ENCODE results near the gene RALY.
"Not testable (repeated sequence)": the region's sequence is repeated elsewhere in the genome, so short reads cannot be mapped to it uniquely, and the experiment has no call there.

RALY gene

GRCh38 chr20:34018166-34018565 lies 24.5 kb downstream of the RALY start:
- DNase-seq = no peak

- DNase-seq = no peak
These were observed 28.6 kb downstream of the RALY start for GRCh38 chr20:34022151-34022838.

- DNase-seq = no peak
These were observed 29.1 kb downstream of the RALY start for GRCh38 chr20:34022839-34023234.

GRCh38 chr20:34023937-34024722 lies 30.4 kb downstream of the RALY start:
- no peak for DNase-seq

GRCh38 chr20:34024723-34025351 lies 31.1 kb downstream of the RALY start:
- no peak for DNase-seq

- not testable (repeated sequence) for DNase-seq
These were observed 34.3 kb downstream of the RALY start for GRCh38 chr20:34028013-34028412.

- DNase-seq = no peak
These were observed 35.7 kb downstream of the RALY start for GRCh38 chr20:34029415-34029814.

- no peak for DNase-seq
These were observed 36.7 kb downstream of the RALY start for GRCh38 chr20:34030456-34030855.

- no peak for DNase-seq
These were observed 40.2 kb downstream of the RALY start for GRCh38 chr20:34033903-34034302.

DNA sequence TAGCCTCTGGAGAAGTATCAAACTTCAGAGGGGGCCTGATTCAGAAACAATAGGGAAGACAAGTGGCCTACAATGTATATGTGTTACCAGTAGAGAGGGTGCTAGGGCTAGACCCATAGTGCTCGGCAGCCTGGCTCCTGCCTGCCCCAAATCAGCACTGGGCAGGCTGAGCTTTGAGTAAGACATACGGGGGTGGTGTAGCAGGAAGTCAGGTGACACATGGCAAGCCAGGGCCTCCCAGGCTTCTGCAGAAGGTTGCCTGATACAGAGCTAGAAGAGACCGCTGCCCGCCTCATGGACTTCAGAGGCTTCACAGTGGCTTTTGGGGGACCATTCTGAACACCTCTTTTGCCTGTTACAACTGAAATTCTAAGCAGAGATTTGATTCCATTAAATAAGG lies 43.4 kb downstream of the RALY start:
- DNase-seq = no peak

DNA sequence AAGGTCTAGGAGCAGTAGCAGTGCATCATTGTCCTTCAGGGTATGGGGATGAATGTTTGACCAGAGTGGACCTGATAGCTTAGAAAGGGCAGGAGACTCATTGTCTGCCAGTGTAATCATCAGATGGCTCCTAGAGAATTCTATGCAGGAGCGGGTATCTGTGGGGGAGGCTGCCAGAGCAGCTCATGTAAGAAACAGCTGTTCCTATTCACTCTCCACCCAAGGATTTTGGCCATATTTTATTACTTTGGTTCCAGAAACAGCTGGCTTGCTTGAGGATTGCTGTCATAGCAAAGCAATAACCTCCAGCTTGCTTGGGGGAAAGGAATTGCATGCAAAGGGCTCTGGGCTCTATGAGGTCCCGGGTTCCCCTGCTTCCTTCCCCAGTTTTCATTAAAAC lies 44.1 kb downstream of the RALY start:
- DNase-seq = no peak

GRCh38 chr20:34040300-34040995 lies 46.7 kb downstream of the RALY start:
- DNase-seq = peak; percentile 75

DNA sequence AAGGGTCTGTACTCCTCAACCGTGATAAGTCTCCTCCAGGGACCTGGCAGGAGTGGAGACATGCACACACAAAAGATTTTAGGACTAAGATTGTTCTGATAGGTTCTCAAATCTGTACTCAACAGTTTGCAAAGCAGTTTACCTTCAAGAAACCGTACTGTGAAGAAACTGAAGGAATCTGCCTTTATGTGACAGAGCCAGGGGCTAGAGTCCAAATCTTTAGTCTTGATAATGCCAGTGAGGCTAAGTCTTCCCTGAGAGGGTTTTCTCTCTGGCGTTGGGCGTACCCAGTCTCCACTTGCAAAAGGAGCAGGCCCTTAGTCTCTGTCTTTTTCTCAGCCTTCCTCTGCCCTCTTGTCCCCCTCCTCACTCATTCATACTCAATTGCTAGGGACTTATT lies 47.5 kb downstream of the RALY start:
- DNase-seq = no peak

GRCh38 chr20:34042262-34042661 lies 48.6 kb downstream of the RALY start:
- DNase-seq = peak; percentile 90

GRCh38 chr20:34043025-34043424 lies 49.3 kb downstream of the RALY start:
- DNase-seq = no peak

DNA sequence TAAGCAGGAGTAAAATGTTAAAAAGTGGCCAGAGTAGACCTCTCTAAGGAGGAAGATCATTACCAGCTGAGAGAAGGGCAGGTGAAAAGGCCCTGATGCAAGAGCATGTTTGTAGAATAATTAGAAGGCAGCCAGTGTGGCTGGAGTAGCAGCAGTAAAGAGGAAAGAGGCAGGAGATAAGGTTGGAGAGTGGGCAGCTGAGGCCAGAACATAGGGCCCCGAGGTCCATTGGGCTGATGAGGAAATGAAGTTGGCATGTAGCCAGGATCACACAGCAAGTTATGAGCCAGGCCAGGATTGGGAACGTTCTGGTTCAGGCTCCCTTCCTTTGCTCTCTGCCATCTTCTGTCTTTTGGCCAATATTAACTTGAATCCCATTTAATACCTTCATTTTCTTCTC lies 51.6 kb downstream of the RALY start:
- DNase-seq = peak; percentile 56

DNA sequence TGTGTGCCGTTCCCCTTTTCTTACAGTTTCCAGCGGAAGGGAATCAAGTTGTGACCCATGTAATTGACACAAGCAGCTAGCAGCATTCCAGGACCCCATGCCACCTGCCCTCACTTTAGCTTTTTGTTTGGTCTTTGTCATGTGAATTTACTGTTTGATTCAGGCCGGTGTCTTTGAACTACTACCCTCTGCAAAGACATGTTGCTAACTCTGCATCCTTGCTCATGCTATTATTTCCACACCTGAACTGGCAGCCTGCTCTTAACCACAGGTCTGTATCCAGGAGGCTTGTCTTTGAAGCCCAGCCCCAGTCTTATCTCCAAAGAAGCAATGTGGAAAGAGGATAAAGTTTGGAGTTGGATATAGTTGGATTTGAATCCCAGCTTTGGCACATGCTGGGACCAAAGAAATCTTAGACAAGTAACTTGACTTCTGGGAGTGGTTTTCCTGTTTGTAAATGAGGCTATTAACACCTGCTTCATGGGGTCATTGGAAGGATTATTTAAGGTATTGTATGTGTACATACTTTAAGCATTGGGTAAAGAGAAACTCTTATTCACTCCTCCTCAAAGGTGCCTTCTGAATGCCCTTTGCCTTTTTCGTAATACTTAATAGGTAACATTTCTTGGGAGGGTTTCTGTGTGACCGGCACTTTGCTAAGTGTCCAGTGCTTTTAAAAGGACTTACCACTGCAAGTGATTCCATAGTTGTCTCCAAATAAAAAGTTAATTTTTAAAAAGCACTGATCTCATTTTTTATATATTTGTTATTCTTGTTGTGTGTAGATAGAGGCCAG lies 52.4 kb downstream of the RALY start:
- no peak for DNase-seq

DNA sequence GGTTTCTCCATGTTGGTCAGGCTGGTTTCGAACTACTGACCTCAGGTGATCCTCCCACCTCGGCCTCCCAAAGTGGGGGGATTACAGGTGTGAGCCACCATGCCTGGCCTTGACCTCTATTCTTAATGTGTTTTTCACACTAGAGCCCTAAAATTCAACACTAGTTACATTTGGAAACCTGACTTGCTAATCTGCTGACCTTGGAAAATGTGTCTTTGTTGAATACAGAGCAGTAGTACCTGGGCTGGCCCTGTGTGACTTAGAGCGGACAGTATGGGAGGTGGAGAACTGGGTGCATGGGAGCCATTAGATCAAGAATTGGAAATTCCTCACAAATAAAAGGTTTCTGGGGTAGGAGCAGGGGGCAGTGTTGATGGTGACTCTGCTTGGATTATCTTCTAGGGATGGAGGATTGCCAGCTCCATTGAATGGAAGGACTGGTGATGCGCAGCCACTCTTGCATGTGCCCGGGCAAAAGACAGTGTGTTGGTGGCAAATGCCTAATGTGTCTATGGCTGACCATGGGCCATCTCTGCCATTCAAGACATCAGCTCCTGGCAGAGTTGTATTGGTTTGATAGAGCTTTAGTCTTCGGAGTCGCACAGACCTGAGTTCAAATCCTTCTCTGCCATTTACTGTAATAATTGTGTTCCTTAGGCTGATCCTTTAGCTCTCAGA lies 53.4 kb downstream of the RALY start:
- no peak for DNase-seq

DNA sequence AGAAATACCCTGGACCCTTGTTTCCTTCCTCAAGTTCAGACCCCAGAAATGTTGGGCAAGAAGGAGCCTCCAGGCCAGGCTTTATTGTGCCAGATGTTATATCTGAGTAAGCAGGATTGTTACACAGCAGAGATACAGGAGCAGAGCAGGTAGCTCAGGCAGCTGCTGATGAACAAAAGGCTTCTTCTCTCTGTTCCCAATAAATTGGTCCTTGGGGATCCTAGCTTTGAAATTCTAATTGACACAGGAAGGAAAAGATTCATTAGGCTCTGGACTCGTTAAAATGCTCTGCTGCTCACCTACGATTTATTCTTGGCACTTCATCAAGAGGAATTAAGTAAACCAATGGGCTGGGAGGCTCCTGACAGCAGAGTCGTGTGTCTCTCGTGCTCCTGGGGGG lies 54.2 kb downstream of the RALY start:
- DNase-seq = no peak

DNA sequence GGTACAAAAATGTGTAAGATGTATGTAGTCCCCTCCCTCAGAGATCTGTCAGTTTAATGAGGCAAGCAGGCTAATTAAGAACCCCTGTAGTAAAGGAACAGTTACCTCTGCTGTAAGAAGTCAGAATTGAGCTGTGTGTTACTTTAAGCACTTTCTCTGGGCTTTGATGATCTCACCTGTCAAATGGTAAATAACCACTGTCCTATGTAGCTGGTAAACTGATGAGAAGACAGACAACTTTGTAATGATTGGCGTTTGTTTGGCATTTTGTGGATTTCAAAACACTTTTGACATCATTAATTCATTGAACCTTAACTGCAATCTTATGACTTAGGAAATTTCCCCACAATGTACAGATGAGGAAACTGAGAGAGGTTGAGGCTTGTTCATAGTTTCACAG lies 55.7 kb downstream of the RALY start:
- DNase-seq = no peak

DNA sequence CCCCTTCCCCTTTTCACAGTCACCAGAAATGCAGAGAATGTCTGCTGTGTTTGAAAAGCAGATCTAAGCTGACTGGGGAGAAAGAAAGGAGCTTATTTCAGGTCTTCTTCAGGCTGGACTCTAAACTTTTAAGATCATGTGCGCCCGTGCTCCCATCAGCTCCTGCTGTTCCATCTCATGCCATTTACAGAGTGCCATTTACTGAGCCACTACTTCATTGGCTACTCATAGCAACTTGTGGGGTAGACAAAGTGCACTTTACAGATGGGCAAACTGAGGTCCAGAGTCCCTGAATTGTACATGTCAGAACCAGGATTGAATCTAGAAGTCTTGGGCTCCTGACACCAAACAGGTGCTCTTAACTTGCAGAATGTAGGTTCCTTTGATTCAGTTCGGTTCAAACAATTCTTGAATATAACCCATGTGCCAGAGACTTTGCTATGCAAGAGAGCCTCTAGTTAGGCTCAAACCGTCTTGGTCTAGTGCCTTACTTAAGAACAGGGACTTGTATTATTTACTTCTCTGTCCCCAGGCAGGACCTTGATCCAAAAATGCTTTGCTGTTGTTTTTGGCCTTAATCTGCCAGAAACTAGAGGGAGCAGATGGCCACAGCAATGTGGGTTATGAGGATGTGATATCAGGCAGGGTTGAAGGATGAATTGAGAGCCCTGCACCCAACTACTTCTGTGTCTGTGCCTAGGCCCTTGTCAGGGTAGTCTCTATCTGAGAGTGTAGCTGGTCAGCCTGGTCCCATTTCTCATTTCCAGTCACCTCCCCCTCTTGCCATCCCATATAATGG lies 56.4 kb downstream of the RALY start:
- DNase-seq = no peak
